Measurements from ENCODE around the gene MLYCD. TPM values are rescaled to one million over a fixed set of nuclear protein-coding genes. Genes with fewer than 3 reads are reported as not detected.

The MLYCD gene
- total and polyA plus RNA-seq, 2 donors (not counting 1 experiment from before 2014, with no cell fraction given), result 2.3 to 17.1 TPM

DNA sequence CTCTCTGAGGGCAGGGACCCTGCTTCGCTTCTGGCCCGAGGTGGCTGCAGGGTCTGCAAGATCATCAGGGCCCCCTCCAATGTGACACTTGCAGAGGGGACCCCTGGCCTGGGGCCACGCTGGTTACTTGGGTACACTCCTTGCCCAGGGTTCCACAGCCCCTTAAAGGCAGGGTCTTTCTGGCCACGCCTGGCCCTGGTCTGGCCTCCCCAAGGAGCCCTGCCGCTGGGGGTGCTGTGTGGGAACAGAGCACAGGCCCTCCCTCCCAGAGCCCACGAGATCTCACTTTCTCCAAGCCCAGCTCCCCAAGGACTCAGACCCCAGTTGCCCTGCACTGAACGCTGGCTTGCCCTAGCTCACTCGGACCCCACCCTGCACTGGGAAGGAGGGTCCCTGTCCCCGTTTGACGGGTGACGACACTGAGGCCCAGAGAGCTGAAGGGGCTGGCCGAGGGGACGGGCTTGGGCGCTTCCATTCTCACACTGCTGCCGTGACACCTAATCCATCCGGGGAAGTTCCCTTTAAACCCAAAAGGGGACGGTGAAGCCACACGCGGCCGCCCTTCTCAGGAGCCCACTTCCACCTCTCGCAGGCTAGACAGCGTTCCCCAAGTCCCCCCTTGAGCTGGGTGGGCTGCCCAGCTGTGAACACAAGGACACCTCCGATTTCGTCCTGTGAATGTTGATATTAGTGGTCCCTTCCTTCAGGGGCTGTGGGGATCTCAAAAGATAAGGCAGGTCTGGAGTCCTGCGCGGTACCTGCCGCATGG is 27.2 kb downstream of the MLYCD start:
- POLR2A ChIA-PET, result no interaction called here
- Histone ChIP-seq H4K20me1 (ENCODE audit: control insufficient read depth, insufficient read depth, low read length, poor library complexity, severe bottlenecking) (no peaks in the 10 kb centered on the region), H3K27me3 (replicated peaks in 1 of 4; ENCODE audit: control extremely low read depth in 1 of 4, control insufficient read depth in 3 of 4, insufficient read depth in 4 of 4, low read length in 3 of 4) (no peaks in the 10 kb centered on the region), H3K79me2 (ENCODE audit: control insufficient read depth, insufficient read depth, low read length) (no peaks in the 10 kb centered on the region), H3K4me1 (ENCODE audit: control insufficient read depth in 2 of 2, insufficient read depth in 2 of 2, low read length in 2 of 2) (no peaks in the 10 kb centered on the region), H3K9me3 (ENCODE audit: control extremely low read depth in 1 of 3, control insufficient read depth in 2 of 3, insufficient read depth in 1 of 3, low read length in 2 of 3) (no peaks in the 10 kb centered on the region), H2AFZ (ENCODE audit: insufficient read depth, low read depth, low read length, poor library complexity, severe bottlenecking) (no peak overlapping the region), H3K27ac (ENCODE audit: low read length in 2 of 2) (no peak overlapping the region), H3K9ac (ENCODE audit: low read length) (no peak overlapping the region), H3K4me2 (replicated peaks; ENCODE audit: low read depth, low read length, poor library complexity, severe bottlenecking) (no peak overlapping the region), H3K36me3 (replicated peaks in 1 of 2; ENCODE audit: control extremely low read depth in 1 of 2, control insufficient read depth in 1 of 2, extremely low read depth in 1 of 2, insufficient read depth in 2 of 2, low read length in 1 of 2) (peaks cover 0 to 6% of the 10 kb centered on the region in 2 experiments), H3K4me3 (ENCODE audit: control extremely low read depth in 1 of 5, extremely low read depth in 1 of 5, insufficient read depth in 1 of 5, low read depth in 2 of 5, low read length in 4 of 5) (no peak overlapping the region)
- Mint-ChIP-seq H3K27me3 (no peaks in the 10 kb centered on the region), H3K9me3 (ENCODE audit: insufficient read depth) (no peaks in the 10 kb centered on the region), H3K4me1 (no peaks in the 10 kb centered on the region), H3K4me3 (no peak overlapping the region), H3K27ac (peak overlapping the region; percentile 7)
- intact Hi-C loops (cut with micrococcal nuclease), result loop anchor here (1.0 kb wide), 1 partner anchor 100 kb away; no protein-coding TSS in a partner anchor
- TF ChIP-seq, protein P1, sequence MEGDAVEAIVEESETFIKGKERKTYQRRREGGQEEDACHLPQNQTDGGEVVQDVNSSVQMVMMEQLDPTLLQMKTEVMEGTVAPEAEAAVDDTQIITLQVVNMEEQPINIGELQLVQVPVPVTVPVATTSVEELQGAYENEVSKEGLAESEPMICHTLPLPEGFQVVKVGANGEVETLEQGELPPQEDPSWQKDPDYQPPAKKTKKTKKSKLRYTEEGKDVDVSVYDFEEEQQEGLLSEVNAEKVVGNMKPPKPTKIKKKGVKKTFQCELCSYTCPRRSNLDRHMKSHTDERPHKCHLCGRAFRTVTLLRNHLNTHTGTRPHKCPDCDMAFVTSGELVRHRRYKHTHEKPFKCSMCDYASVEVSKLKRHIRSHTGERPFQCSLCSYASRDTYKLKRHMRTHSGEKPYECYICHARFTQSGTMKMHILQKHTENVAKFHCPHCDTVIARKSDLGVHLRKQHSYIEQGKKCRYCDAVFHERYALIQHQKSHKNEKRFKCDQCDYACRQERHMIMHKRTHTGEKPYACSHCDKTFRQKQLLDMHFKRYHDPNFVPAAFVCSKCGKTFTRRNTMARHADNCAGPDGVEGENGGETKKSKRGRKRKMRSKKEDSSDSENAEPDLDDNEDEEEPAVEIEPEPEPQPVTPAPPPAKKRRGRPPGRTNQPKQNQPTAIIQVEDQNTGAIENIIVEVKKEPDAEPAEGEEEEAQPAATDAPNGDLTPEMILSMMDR (IDR thresholded peaks at IDR 0.05), result no peak
- TF ChIP-seq EZH2 (IDR thresholded peaks at IDR 0.05; ENCODE audit: borderline replicate concordance, insufficient read depth, low read depth, low read length, poor library complexity, severe bottlenecking), result no peak
- ATAC-seq (ENCODE audit: low read depth) (no peak), DNase-seq (no peak)
- CTCF ChIA-PET, result interaction anchor here (0.9 to 6.9 kb wide), 5 partner anchors 11 to 100 kb away, joined by 3 to 39 read pairs (median 4); partner anchors contain the start of gene MLYCD
- WGBS (ENCODE audit: insufficient coverage), result 70% methylated on average over 26 of the region's 27 CpGs

Data from B cell (primary cell).